H9 (cell line): ENCODE measurements around the gene AFAP1L2. TPM values are rescaled to one million over a fixed set of nuclear protein-coding genes. Genes with fewer than 3 reads are reported as not detected.

Source experiments
- DNase-seq: peaks from one replicate; pipeline ENCODE4 v3.0.0-alpha.2; 2017
- H2AFZ ChIP-seq: one replicate; pipeline ENCODE4 v1.6.1; 2013; ENCODE audit warnings: mild to moderate bottlenecking, low read length, control low read depth, moderate library complexity
- H2AK5ac ChIP-seq: 2 replicates; pipeline ENCODE4 v1.6.1; 2013; ENCODE audit warnings: low read length, control low read depth, mixed read lengths; ENCODE audit not compliant: insufficient read length
- H2BK120ac ChIP-seq: one replicate; pipeline ENCODE4 v1.6.1; 2013; ENCODE audit warnings: low read depth, mild to moderate bottlenecking, low read length, control low read depth, inconsistent platforms; ENCODE audit not compliant: poor library complexity, severe bottlenecking
- H2BK12ac ChIP-seq: 2 replicates; pipeline ENCODE4 v1.6.1; 2013; ENCODE audit warnings: low read length, control low read depth, mixed read lengths, low read depth; ENCODE audit not compliant: insufficient read length
- H2BK15ac ChIP-seq: 2 replicates; pipeline ENCODE4 v1.6.1; 2013; ENCODE audit warnings: low read depth, low read length, control low read depth
- H2BK20ac ChIP-seq: one replicate; pipeline ENCODE4 v1.6.1; 2013; ENCODE audit warnings: low read depth, mild to moderate bottlenecking, low read length, control low read depth, inconsistent platforms; ENCODE audit not compliant: poor library complexity, severe bottlenecking
- H2BK5ac ChIP-seq: 2 replicates; pipeline ENCODE4 v1.6.1; 2013; ENCODE audit warnings: low read length, control low read depth, mixed read lengths; ENCODE audit not compliant: insufficient read length
- H3K14ac ChIP-seq: 2 replicates; pipeline ENCODE4 v1.6.1; 2013; ENCODE audit warnings: low read length, control low read depth; ENCODE audit not compliant: insufficient read depth
- H3K18ac ChIP-seq: 2 replicates; pipeline ENCODE4 v1.6.1; 2013; ENCODE audit warnings: low read depth, mild to moderate bottlenecking, mixed read lengths, low read length, control low read depth; ENCODE audit not compliant: insufficient read length
- H3K23ac ChIP-seq: 2 replicates; pipeline ENCODE4 v1.6.1; 2013; ENCODE audit warnings: low read length, control low read depth, mixed read lengths, low read depth; ENCODE audit not compliant: insufficient read length
- H3K23me2 ChIP-seq: 2 replicates; pipeline ENCODE4 v1.6.1; 2013; ENCODE audit warnings: low read depth, mild to moderate bottlenecking, mixed read lengths, low read length, control low read depth; ENCODE audit not compliant: insufficient read length, poor library complexity, severe bottlenecking
- H3K27ac ChIP-seq: 2 replicates; pipeline ENCODE4 v1.5.1; 2013; ENCODE audit warnings: low read length, control low read depth, mixed read lengths, low read depth; ENCODE audit not compliant: insufficient read length
- H3K27me3 ChIP-seq: 2 replicates; pipeline ENCODE4 v1.6.1; 2013; ENCODE audit warnings: low read length, control low read depth, inconsistent platforms; ENCODE audit not compliant: insufficient read depth
- H3K4ac ChIP-seq: 2 replicates; pipeline ENCODE4 v1.6.1; 2013; ENCODE audit warnings: low read depth, mild to moderate bottlenecking, control low read depth, inconsistent platforms, low read length, moderate library complexity
- H3K4me1 ChIP-seq: 2 replicates; pipeline ENCODE4 v1.6.1; 2013; ENCODE audit warnings: low read length, control low read depth, inconsistent platforms; ENCODE audit not compliant: insufficient read depth
- H3K4me2 ChIP-seq: 2 replicates; pipeline ENCODE4 v1.6.1; 2013; ENCODE audit warnings: low read length, control low read depth, mixed read lengths; ENCODE audit not compliant: insufficient read length, insufficient read depth
- H3K56ac ChIP-seq: 2 replicates; pipeline ENCODE4 v1.6.1; 2013; ENCODE audit warnings: low read depth, mild to moderate bottlenecking, mixed read lengths, low read length, control low read depth; ENCODE audit not compliant: insufficient read length
- H3K79me1 ChIP-seq: 2 replicates; pipeline ENCODE4 v1.6.1; 2013; ENCODE audit warnings: low read depth, mild to moderate bottlenecking, moderate library complexity, low read length, control low read depth, inconsistent platforms; ENCODE audit not compliant: insufficient read depth, poor library complexity, severe bottlenecking
- H3K79me2 ChIP-seq: 2 replicates; pipeline ENCODE4 v1.6.1; 2013; ENCODE audit warnings: low read length, control low read depth, inconsistent platforms; ENCODE audit not compliant: insufficient read depth
- H3K9ac ChIP-seq: 2 replicates; pipeline ENCODE4 v1.6.1; 2013; ENCODE audit warnings: low read length, control low read depth, mixed read lengths; ENCODE audit not compliant: insufficient read length; ENCODE audit errors: extremely low read depth
- H3K9me3 ChIP-seq: one replicate; pipeline ENCODE4 v1.6.1; 2013; ENCODE audit warnings: low read depth, low read length, inconsistent platforms; ENCODE audit not compliant: control insufficient read depth
- H3T11ph ChIP-seq: one replicate; pipeline ENCODE4 v1.6.1; 2013; ENCODE audit warnings: mild to moderate bottlenecking, low read length, control low read depth, inconsistent platforms
- H4K20me1 ChIP-seq: one replicate; pipeline ENCODE4 v1.6.1; 2013; ENCODE audit not compliant: control insufficient read depth, insufficient read length, insufficient read depth
- H4K5ac ChIP-seq: 2 replicates; pipeline ENCODE4 v1.6.1; 2013; ENCODE audit warnings: low read depth, mild to moderate bottlenecking, mixed read lengths, low read length, control low read depth; ENCODE audit not compliant: insufficient read length
- H4K8ac ChIP-seq: replicated peaks from 2 replicates; pipeline ENCODE4 v1.6.1; 2013; ENCODE audit warnings: low read length, control low read depth, mixed read lengths, low read depth; ENCODE audit not compliant: insufficient read length
- H4K91ac ChIP-seq: 2 replicates; pipeline ENCODE4 v1.6.1; 2013; ENCODE audit warnings: low read depth, mild to moderate bottlenecking, moderate library complexity, mixed read lengths, low read length, control low read depth; ENCODE audit not compliant: insufficient read length
- H3K27ac Mint-ChIP-seq, 3 experiments: 2 replicates in 2 of 3; 3 replicates in 1 of 3; pipeline ENCODE4 v1.8.0; 2020 to 2021; ENCODE audit warnings: mixed read lengths in 3 of 3, mild to moderate bottlenecking in 1 of 3, moderate library complexity in 1 of 3
- H3K27me3 Mint-ChIP-seq: 2 replicates; pipeline ENCODE4 v1.8.0; 2021; ENCODE audit warnings: low read depth, mild to moderate bottlenecking, moderate library complexity, mixed read lengths
- H3K36me3 Mint-ChIP-seq, 3 experiments: 2 replicates in 2 of 3; 3 replicates in 1 of 3; pipeline ENCODE4 v1.8.0; 2020 to 2021; ENCODE audit warnings: low read depth in 3 of 3, mixed read lengths in 3 of 3; ENCODE audit not compliant: insufficient read depth in 1 of 3
- H3K4me1 Mint-ChIP-seq, 2 experiments: 2 replicates each; pipeline ENCODE4 v1.8.0; 2020; ENCODE audit warnings: mixed read lengths in 2 of 2
- H3K4me3 Mint-ChIP-seq, 2 experiments: 2 replicates in 1 of 2; 3 replicates in 1 of 2; pipeline ENCODE4 v1.8.0; 2020 to 2021; ENCODE audit warnings: mild to moderate bottlenecking in 2 of 2, mixed read lengths in 2 of 2, moderate library complexity in 1 of 2
- H3K9me3 Mint-ChIP-seq, 2 experiments: 2 replicates in 1 of 2; 3 replicates in 1 of 2; pipeline ENCODE4 v1.8.0; 2020; ENCODE audit warnings: mild to moderate bottlenecking in 2 of 2, mixed read lengths in 2 of 2, moderate library complexity in 1 of 2
- CTCF ChIP-seq: fragments of 200-600 bp; sonication (generic); conservative IDR thresholded peaks from 3 replicates; pipeline ENCODE4 v1.8.0; 2021; ENCODE audit warnings: antibody characterized with exemption, mild to moderate bottlenecking
- WGBS: extraction: QIAGEN DNeasy Blood & Tissue Kit; methylation state at CpG from one replicate; pipeline ENCODE4 v1.1.7; 2013; ENCODE audit warnings: missing lambda C conversion rate, low lambda C conversion rate, mixed read lengths; ENCODE audit not compliant: insufficient read length; ENCODE audit errors: extremely low coverage; 5-methylcytosine and 5-hydroxymethylcytosine counted together
- total RNA-seq: library from RNA; stranded (reverse); gene quantifications from 2 replicates; pipeline ENCODE4 v1.2.1, GENCODE V29; 2021

AFAP1L2 gene
- total RNA-seq, 1 experiment from 2014 or later = 0.77 TPM

- no peak for TF ChIP-seq CTCF
- Histone ChIP-seq H4K91ac (no peak overlapping the region), H2BK5ac (no peak overlapping the region), H3K4ac (no peak overlapping the region), H2AFZ (no peak overlapping the region), H2BK20ac (no peak overlapping the region), H3K4me2 (no peak overlapping the region), H3K14ac (no peak overlapping the region), H3K27me3 (no peaks in the 10 kb centered on the region), H3T11ph (no peak overlapping the region), H3K79me2 (no peaks in the 10 kb centered on the region), H3K9ac (no peak overlapping the region), H3K4me1 (no peaks in the 10 kb centered on the region), H3K23ac (no peak overlapping the region), H3K79me1 (no peaks in the 10 kb centered on the region), H4K5ac (no peak overlapping the region), H4K20me1 (no peaks in the 10 kb centered on the region), H3K18ac (no peak overlapping the region), H2BK120ac (no peak overlapping the region), H2BK12ac (no peak overlapping the region), H2BK15ac (no peak overlapping the region), H3K9me3 (no peaks in the 10 kb centered on the region), H3K23me2 (no peaks in the 10 kb centered on the region), H3K27ac (no peak overlapping the region), H2AK5ac (no peak overlapping the region), H3K56ac (no peak overlapping the region), H4K8ac (no peak overlapping the region)
- Mint-ChIP-seq H3K36me3 (peaks cover under 1 to 10% (median 4%) of the 10 kb centered on the region in 3 experiments; a peak in 5 of 7 replicates), H3K27ac (no peak overlapping the region; a peak in 1 of 7 replicates), H3K4me1 (peaks cover 5% of the 10 kb centered on the region in 2 experiments; a peak in 3 of 4 replicates), H3K9me3 (no peaks in the 10 kb centered on the region), H3K4me3 (no peak overlapping the region), H3K27me3 (no peaks in the 10 kb centered on the region)
- no peak for DNase-seq
- WGBS = no CpG with 5 or more reads among the region's 6 CpGs
These were observed 41.0 kb upstream of the AFAP1L2 start for GRCh38 chr10:114445332-114445731.
